H9 (cell line): ENCODE data around the gene YEATS2. TPM values are rescaled to one million over a fixed set of nuclear protein-coding genes. Genes with fewer than 3 reads are reported as not detected.

Source experiments
- DNase-seq: peaks from one replicate; pipeline ENCODE4 v3.0.0-alpha.2; 2017
- H2AFZ ChIP-seq: one replicate; pipeline ENCODE4 v1.6.1; 2013; ENCODE audit warnings: mild to moderate bottlenecking, low read length, control low read depth, moderate library complexity
- H2AK5ac ChIP-seq: 2 replicates; pipeline ENCODE4 v1.6.1; 2013; ENCODE audit warnings: low read length, control low read depth, mixed read lengths; ENCODE audit not compliant: insufficient read length
- H2BK120ac ChIP-seq: one replicate; pipeline ENCODE4 v1.6.1; 2013; ENCODE audit warnings: low read depth, mild to moderate bottlenecking, low read length, control low read depth, inconsistent platforms; ENCODE audit not compliant: poor library complexity, severe bottlenecking
- H2BK12ac ChIP-seq: 2 replicates; pipeline ENCODE4 v1.6.1; 2013; ENCODE audit warnings: low read length, control low read depth, mixed read lengths, low read depth; ENCODE audit not compliant: insufficient read length
- H2BK15ac ChIP-seq: 2 replicates; pipeline ENCODE4 v1.6.1; 2013; ENCODE audit warnings: low read depth, low read length, control low read depth
- H2BK20ac ChIP-seq: one replicate; pipeline ENCODE4 v1.6.1; 2013; ENCODE audit warnings: low read depth, mild to moderate bottlenecking, low read length, control low read depth, inconsistent platforms; ENCODE audit not compliant: poor library complexity, severe bottlenecking
- H2BK5ac ChIP-seq: 2 replicates; pipeline ENCODE4 v1.6.1; 2013; ENCODE audit warnings: low read length, control low read depth, mixed read lengths; ENCODE audit not compliant: insufficient read length
- H3K14ac ChIP-seq: 2 replicates; pipeline ENCODE4 v1.6.1; 2013; ENCODE audit warnings: low read length, control low read depth; ENCODE audit not compliant: insufficient read depth
- H3K18ac ChIP-seq: 2 replicates; pipeline ENCODE4 v1.6.1; 2013; ENCODE audit warnings: low read depth, mild to moderate bottlenecking, mixed read lengths, low read length, control low read depth; ENCODE audit not compliant: insufficient read length
- H3K23ac ChIP-seq: 2 replicates; pipeline ENCODE4 v1.6.1; 2013; ENCODE audit warnings: low read length, control low read depth, mixed read lengths, low read depth; ENCODE audit not compliant: insufficient read length
- H3K23me2 ChIP-seq: 2 replicates; pipeline ENCODE4 v1.6.1; 2013; ENCODE audit warnings: low read depth, mild to moderate bottlenecking, mixed read lengths, low read length, control low read depth; ENCODE audit not compliant: insufficient read length, poor library complexity, severe bottlenecking
- H3K27ac ChIP-seq: 2 replicates; pipeline ENCODE4 v1.5.1; 2013; ENCODE audit warnings: low read length, control low read depth, mixed read lengths, low read depth; ENCODE audit not compliant: insufficient read length
- H3K27me3 ChIP-seq: 2 replicates; pipeline ENCODE4 v1.6.1; 2013; ENCODE audit warnings: low read length, control low read depth, inconsistent platforms; ENCODE audit not compliant: insufficient read depth
- H3K4ac ChIP-seq: 2 replicates; pipeline ENCODE4 v1.6.1; 2013; ENCODE audit warnings: low read depth, mild to moderate bottlenecking, control low read depth, inconsistent platforms, low read length, moderate library complexity
- H3K4me1 ChIP-seq: 2 replicates; pipeline ENCODE4 v1.6.1; 2013; ENCODE audit warnings: low read length, control low read depth, inconsistent platforms; ENCODE audit not compliant: insufficient read depth
- H3K4me2 ChIP-seq: 2 replicates; pipeline ENCODE4 v1.6.1; 2013; ENCODE audit warnings: low read length, control low read depth, mixed read lengths; ENCODE audit not compliant: insufficient read length, insufficient read depth
- H3K56ac ChIP-seq: 2 replicates; pipeline ENCODE4 v1.6.1; 2013; ENCODE audit warnings: low read depth, mild to moderate bottlenecking, mixed read lengths, low read length, control low read depth; ENCODE audit not compliant: insufficient read length
- H3K79me1 ChIP-seq: 2 replicates; pipeline ENCODE4 v1.6.1; 2013; ENCODE audit warnings: low read depth, mild to moderate bottlenecking, moderate library complexity, low read length, control low read depth, inconsistent platforms; ENCODE audit not compliant: insufficient read depth, poor library complexity, severe bottlenecking
- H3K79me2 ChIP-seq: 2 replicates; pipeline ENCODE4 v1.6.1; 2013; ENCODE audit warnings: low read length, control low read depth, inconsistent platforms; ENCODE audit not compliant: insufficient read depth
- H3K9ac ChIP-seq: 2 replicates; pipeline ENCODE4 v1.6.1; 2013; ENCODE audit warnings: low read length, control low read depth, mixed read lengths; ENCODE audit not compliant: insufficient read length; ENCODE audit errors: extremely low read depth
- H3K9me3 ChIP-seq: one replicate; pipeline ENCODE4 v1.6.1; 2013; ENCODE audit warnings: low read depth, low read length, inconsistent platforms; ENCODE audit not compliant: control insufficient read depth
- H3T11ph ChIP-seq: one replicate; pipeline ENCODE4 v1.6.1; 2013; ENCODE audit warnings: mild to moderate bottlenecking, low read length, control low read depth, inconsistent platforms
- H4K20me1 ChIP-seq: one replicate; pipeline ENCODE4 v1.6.1; 2013; ENCODE audit not compliant: control insufficient read depth, insufficient read length, insufficient read depth
- H4K5ac ChIP-seq: 2 replicates; pipeline ENCODE4 v1.6.1; 2013; ENCODE audit warnings: low read depth, mild to moderate bottlenecking, mixed read lengths, low read length, control low read depth; ENCODE audit not compliant: insufficient read length
- H4K8ac ChIP-seq: replicated peaks from 2 replicates; pipeline ENCODE4 v1.6.1; 2013; ENCODE audit warnings: low read length, control low read depth, mixed read lengths, low read depth; ENCODE audit not compliant: insufficient read length
- H4K91ac ChIP-seq: 2 replicates; pipeline ENCODE4 v1.6.1; 2013; ENCODE audit warnings: low read depth, mild to moderate bottlenecking, moderate library complexity, mixed read lengths, low read length, control low read depth; ENCODE audit not compliant: insufficient read length
- H3K27ac Mint-ChIP-seq, 3 experiments: 2 replicates in 2 of 3; 3 replicates in 1 of 3; pipeline ENCODE4 v1.8.0; 2020 to 2021; ENCODE audit warnings: mixed read lengths in 3 of 3, mild to moderate bottlenecking in 1 of 3, moderate library complexity in 1 of 3
- H3K27me3 Mint-ChIP-seq: 2 replicates; pipeline ENCODE4 v1.8.0; 2021; ENCODE audit warnings: low read depth, mild to moderate bottlenecking, moderate library complexity, mixed read lengths
- H3K36me3 Mint-ChIP-seq, 3 experiments: 2 replicates in 2 of 3; 3 replicates in 1 of 3; pipeline ENCODE4 v1.8.0; 2020 to 2021; ENCODE audit warnings: low read depth in 3 of 3, mixed read lengths in 3 of 3; ENCODE audit not compliant: insufficient read depth in 1 of 3
- H3K4me1 Mint-ChIP-seq, 2 experiments: 2 replicates each; pipeline ENCODE4 v1.8.0; 2020; ENCODE audit warnings: mixed read lengths in 2 of 2
- H3K4me3 Mint-ChIP-seq, 2 experiments: 2 replicates in 1 of 2; 3 replicates in 1 of 2; pipeline ENCODE4 v1.8.0; 2020 to 2021; ENCODE audit warnings: mild to moderate bottlenecking in 2 of 2, mixed read lengths in 2 of 2, moderate library complexity in 1 of 2
- H3K9me3 Mint-ChIP-seq, 2 experiments: 2 replicates in 1 of 2; 3 replicates in 1 of 2; pipeline ENCODE4 v1.8.0; 2020; ENCODE audit warnings: mild to moderate bottlenecking in 2 of 2, mixed read lengths in 2 of 2, moderate library complexity in 1 of 2
- CTCF ChIP-seq: fragments of 200-600 bp; sonication (generic); conservative IDR thresholded peaks from 3 replicates; pipeline ENCODE4 v1.8.0; 2021; ENCODE audit warnings: antibody characterized with exemption, mild to moderate bottlenecking
- WGBS: extraction: QIAGEN DNeasy Blood & Tissue Kit; methylation state at CpG from one replicate; pipeline ENCODE4 v1.1.7; 2013; ENCODE audit warnings: missing lambda C conversion rate, low lambda C conversion rate, mixed read lengths; ENCODE audit not compliant: insufficient read length; ENCODE audit errors: extremely low coverage; 5-methylcytosine and 5-hydroxymethylcytosine counted together
- total RNA-seq: library from RNA; stranded (reverse); gene quantifications from 2 replicates; pipeline ENCODE4 v1.2.1, GENCODE V29; 2021

Gene YEATS2
- total RNA-seq, 1 experiment from 2014 or later, result 40.3 TPM

GRCh38 chr3:183807881-183808280 lies 110.3 kb downstream of the YEATS2 start:
- Mint-ChIP-seq H3K27me3 (no peaks in the 10 kb centered on the region), H3K4me1 (no peaks in the 10 kb centered on the region), H3K9me3 (no peaks in the 10 kb centered on the region), H3K4me3 (no peak overlapping the region), H3K27ac (no peak overlapping the region; a peak in 2 of 7 replicates), H3K36me3 (peaks cover 48 to 95% (median 83%) of the 10 kb centered on the region in 3 experiments)
- Histone ChIP-seq H3K56ac (no peak overlapping the region), H2BK15ac (no peak overlapping the region), H3K79me1 (no peaks in the 10 kb centered on the region), H4K91ac (no peak overlapping the region), H3K9ac (no peak overlapping the region), H3K23ac (no peak overlapping the region), H3K4me1 (no peaks in the 10 kb centered on the region), H4K20me1 (no peaks in the 10 kb centered on the region), H3K9me3 (no peaks in the 10 kb centered on the region), H3K27ac (no peak overlapping the region), H2BK12ac (no peak overlapping the region), H3K4ac (no peak overlapping the region), H3K79me2 (no peaks in the 10 kb centered on the region), H4K5ac (no peak overlapping the region), H2BK20ac (no peak overlapping the region), H3T11ph (no peak overlapping the region), H2AK5ac (no peak overlapping the region), H3K18ac (no peak overlapping the region), H3K4me2 (no peak overlapping the region), H3K23me2 (no peaks in the 10 kb centered on the region), H3K14ac (no peak overlapping the region), H3K27me3 (no peaks in the 10 kb centered on the region), H2AFZ (no peak overlapping the region), H2BK120ac (no peak overlapping the region), H2BK5ac (no peak overlapping the region), H4K8ac (no peak overlapping the region)
- no peak for DNase-seq
- WGBS, result no CpG with 5 or more reads among the region's 12 CpGs
- no peak for TF ChIP-seq CTCF
